Right renal pelvis (tissue), 4 donors: ENCODE measurements around the gene PPP2R5C. TPM values are rescaled to one million over a fixed set of nuclear protein-coding genes. Genes with fewer than 3 reads are reported as not detected.
"Not testable (repeated sequence)": the region's sequence is repeated elsewhere in the genome, so short reads cannot be mapped to it uniquely, and the experiment has no call there.

ENCODE experiments used
- DNase-seq, 4 donors: peaks; one replicate each; pipeline ENCODE4 v3.0.0-alpha.2; 2013; ENCODE audit warnings: low read depth in 4 of 4, low spot score in 3 of 4, missing footprints in 1 of 4
- polyA plus RNA-seq, 4 donors: library from polyadenylated mRNA; unstranded; fragments of 120-200 nt; gene quantifications; one replicate each; pipeline ENCODE4 v1.2.1, GENCODE V29; 2013; ENCODE audit not compliant: insufficient read length in 4 of 4

The PPP2R5C gene
- 100 to 1,000 TPM in 3 of 4 donors, 10 to 100 TPM in 1; 99.3 to 119 (median 117) TPM for polyA plus RNA-seq

DNA sequence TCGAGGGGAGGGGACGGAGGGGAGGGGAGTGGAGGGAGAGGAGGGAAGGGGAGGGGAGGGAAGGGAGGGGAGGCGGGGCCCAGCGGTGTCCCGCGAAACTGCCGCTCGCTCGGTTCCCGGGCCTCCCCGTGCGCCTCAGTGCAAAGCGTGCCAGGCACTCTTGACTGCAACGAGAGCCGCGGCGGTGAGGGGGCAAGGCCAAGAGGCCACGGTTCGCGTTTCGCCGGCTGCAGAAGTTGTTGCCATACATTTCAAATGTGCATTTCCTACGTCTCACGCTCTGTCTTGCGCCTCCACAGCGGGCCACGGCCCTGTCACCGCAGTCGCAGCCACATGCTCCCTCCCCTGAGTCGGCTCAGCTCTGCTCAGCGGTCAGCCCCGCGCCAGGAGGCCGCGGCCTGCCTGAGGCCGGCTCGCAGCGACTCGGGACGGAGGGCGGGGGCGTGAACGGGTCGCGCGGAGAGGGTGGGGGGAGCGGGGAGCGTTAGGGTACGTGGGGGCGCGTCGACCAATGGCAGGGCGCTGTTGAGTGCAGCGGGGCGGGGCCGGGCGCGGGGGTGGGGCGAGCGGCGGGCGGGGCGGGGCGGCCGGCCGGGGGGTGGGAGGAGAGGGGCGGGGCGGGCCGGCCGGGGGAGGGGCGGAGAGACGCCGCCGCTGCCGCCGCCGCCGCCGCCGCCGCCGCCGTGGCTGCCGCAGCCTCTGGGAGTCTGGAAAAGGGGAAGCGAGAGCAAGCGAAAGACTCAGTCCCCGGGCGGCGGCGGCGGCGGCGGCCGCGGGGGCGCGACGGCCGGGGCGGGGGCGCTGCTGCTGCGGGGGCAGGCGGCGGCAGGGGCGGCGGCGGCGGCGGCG is at the start of gene PPP2R5C:
Gene PPP2R5C (plus strand): TSS at position 678 of the 849 bp plus-strand sequence. CDS start 185 bp downstream, outside the sequence.
- DNase-seq, result peak; percentile 68 to 81 (median 75)

DNA sequence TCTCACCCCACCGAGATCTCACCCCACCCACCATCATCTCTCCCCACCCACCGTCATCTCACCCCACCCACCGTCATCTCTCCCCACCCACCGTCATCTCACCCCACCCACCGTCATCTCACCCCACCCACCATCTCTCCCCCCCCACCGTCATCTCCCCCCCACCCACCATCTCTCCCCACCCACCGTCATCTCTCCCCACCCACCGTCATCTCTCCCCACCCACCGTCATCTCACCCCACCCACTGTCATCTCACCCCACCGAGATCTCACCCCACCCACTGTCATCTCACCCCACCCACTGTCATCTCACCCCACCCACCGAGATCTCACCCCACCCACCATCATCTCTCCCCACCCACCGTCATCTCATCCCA is 49.7 kb upstream of the PPP2R5C start:
- DNase-seq, result not testable (repeated sequence)

DNA sequence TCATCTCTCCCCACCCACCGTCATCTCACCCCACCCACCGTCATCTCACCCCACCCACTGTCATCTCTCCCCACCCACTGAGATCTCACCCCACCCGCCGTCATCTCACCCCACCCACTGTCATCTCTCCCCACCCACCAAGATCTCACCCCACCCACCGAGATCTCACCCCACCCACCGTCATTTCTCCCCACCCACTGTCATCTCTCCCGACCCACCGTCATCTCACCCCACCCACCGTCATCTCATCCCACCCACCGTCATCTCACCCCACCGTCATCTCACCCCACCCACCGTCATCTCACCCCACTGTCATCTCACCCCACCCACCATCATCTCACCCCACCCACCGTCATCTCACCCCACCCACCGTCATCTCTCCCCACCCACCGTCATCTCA is 49.2 kb upstream of the PPP2R5C start:
- DNase-seq, result not testable (repeated sequence)

DNA sequence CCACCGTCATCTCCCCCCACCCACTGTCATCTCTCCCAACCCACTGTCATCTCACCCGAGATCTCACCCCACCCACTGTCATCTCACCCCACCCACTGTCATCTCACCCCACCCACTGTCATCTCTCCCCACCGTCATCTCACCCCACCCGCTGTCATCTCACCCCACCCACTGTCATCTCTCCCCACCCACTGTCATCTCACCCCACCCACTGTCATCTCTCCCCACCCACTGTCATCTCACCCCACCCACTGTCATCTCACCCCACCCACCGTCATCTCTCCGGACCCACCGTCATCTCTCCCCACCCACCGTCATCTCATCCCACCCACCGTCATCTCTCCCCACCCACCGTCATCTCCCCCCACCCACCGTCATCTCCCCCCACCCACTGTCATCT is 48.4 kb upstream of the PPP2R5C start:
- DNase-seq, result not testable (repeated sequence)

DNA sequence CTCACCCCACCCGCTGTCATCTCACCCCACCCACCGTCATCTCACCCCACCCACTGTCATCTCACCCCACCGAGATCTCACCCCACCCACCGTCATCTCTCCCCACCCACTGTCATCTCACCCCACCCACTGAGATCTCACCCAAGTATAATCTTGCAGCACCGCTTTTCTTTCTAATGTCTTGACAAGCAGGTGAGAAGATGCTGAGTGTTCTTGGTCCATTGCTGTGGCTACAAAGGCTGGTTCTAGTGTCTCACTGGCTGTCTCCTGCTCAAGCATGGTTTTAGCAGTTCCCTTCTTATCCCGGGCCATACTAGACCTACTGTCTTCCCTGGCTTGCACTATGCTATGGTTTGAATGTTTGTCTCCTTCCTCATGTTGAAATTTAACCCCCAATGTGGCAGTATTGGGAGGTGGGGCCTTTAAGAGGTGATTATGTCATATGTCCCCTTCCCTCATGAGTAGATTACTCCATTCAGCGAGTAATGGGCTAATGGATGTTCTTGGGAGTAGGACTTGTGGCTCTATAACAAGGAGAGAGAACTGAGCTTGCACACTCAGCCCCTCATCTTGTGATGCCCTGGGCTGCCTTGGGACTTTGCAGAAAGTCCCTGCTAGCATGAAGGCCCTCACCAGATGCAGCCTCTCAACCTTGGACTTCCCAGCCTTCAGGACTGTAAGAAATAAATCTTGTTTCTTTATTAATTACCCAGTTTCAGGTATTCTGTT is 47.7 kb upstream of the PPP2R5C start:
- DNase-seq, result no peak

DNA sequence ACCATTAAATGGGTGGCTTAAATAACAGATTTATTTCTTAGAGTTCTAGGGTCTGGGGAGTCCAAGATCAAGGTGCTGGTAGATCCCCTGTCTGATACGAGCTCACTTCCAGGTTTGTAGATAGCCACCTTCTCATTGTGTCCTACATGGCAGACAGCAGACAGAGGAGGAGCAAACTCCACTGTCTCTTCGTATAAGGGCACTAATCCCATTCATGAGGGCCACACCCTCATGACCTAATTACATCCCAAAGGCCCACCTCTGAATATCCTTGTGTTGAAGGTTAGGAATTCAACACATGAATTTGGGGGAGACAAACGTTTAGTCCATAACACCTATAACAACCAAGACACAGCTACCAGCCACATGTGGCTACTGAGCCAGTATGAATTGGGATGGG is 47.1 kb upstream of the PPP2R5C start:
- DNase-seq, result no peak

DNA sequence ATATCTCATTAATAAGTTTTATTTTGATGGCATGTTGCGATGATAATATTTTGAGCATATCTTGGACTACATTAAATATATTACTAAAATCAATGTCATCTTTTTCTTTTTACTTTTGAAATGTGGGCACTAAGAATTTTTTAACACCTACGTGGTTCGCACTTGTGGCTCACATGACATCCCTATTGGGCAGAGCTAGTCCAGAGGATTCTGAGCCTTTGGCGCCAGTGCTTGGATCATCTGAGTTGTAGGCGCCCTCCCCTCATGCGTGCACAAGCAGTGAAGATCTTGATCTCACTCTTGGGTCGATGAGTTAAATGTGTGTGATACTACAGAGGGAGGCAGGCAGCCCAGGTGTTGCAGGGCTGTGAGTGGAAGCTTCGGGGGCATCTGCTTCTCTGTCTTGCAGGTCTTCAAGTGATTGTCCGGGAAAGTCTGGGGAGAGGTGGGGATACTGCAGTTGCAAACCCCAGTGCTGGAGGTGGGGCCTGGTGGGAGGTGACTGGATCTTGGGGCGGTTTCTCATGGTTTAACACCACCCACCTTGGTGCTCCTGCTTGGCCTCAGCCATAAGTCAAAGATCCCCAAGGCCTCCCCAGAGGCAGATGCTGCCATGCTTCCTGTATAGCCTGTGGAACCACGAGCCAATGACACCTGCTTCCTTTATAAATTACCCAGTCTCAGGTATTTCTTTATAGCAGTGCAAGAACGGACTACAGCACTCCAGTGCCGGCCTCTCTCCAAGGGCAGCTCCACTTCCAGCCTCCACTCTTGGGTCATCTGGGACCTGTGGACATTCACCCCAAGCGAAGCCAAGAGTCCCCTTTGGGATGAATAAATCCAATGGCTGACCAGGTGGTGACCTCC is 46.1 kb upstream of the PPP2R5C start:
- DNase-seq, result no peak

DNA sequence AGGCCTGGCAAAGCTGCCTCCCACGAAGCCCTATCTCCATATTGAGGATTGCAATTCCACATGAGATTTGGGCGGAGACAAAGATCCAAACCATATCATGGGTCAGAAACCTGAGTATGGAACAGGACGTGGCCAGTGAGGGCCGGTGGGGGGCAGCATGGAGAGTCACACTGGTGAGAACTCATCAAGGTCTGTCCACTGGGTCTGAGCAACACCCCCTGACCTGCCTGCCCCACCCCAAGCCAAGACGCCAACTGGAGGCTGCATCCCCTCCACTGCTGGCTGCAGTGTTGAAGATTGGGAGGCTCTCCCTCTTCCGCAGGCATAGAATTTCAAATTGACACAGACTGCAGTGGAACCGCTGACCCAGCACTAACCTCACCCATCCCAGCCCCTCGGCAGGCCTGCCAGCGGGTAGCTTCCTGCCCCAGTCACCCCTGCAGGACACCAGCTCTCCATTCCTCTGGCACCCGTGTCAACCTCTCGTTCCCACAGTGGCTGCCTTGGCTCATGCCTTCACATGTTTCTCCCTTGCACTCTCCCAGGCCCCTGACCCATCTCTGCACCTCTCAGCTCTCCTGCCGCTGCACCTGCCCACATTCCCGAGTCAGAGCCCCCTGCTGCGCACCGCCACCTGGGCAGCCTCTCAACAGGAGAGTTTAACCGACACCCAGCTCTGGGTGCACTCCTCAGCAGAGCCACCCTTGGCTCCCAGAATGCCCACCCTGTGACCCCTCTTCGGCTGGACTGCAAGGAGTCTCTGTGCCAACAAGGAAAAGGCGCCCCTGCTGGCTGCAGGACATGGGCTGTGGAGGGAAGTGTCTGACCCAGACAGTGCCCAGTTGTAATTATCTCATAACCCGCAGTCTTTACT is 45.2 kb upstream of the PPP2R5C start:
- no peak for DNase-seq

DNA sequence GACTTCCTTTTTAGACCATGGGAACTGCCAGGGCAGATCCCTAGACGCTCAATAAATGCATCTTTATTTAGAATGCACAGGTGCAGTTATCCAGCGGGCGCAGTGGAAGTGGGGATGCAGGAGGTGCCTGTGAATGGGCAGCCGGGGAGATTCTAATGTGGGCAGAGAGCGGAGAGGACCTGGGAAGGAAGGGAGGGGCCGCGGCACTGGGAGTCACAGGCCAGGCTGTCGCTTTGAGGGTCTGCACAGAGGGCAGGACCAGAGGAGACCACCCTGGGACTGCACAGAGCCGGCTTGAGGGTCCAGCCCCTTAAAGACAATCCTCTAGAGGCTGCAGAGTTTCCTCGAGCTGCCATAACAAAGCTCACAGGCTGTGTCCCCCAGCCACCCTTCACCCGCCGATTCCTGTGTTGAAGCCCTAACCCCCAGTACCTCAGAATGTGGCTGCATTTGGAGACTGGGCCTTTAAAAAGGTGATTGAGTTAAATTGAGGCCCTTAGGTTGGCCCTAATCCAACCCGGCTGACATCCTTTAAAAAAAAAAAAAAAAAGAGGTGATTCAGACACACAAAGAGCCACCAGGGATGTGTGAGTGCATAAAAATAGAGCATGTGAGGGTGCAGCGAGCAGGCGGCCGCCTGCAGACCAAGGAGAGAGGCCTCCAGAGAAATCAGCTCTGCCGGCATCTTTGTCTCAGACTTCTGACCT is 44.4 kb upstream of the PPP2R5C start:
- no peak for DNase-seq

DNA sequence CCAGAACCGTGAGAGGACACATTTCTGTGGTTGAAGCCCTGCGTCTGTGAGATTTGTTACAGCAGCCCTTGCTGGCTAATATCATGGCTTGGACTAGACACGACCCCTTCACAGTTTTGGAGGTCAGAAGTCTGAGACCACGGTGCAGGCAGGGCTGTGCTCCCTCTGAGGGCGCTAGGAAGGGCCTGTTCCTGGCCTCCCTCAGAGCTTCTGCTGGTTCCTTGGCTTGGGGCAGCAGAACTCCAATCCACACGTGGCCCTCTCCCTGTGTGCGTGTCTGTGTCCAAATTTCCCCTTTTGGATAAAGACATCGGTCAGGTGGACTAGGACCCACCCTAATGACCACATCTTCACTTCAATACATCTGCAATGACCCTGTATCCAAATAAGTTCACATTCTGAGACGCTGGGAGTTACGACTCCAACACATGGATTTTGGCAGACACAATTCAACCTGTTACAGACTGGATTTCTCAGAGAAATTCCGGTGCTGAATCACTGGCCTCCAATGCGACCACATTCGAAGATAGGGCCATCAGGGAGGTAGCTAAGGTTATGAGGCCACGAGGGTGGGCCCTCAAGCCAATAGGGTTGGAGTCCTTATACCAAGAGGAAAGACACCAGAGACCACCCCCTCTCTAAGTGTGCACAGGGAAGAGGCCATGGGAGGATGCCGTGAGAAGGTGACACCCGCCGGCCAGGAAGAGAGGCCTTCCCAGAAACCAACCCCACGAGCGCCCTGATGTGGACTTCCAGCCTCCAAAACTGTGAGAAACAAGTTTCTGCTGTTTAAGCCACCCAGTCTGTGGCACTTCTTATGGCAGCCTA is 43.6 kb upstream of the PPP2R5C start:
- DNase-seq, result no peak

DNA sequence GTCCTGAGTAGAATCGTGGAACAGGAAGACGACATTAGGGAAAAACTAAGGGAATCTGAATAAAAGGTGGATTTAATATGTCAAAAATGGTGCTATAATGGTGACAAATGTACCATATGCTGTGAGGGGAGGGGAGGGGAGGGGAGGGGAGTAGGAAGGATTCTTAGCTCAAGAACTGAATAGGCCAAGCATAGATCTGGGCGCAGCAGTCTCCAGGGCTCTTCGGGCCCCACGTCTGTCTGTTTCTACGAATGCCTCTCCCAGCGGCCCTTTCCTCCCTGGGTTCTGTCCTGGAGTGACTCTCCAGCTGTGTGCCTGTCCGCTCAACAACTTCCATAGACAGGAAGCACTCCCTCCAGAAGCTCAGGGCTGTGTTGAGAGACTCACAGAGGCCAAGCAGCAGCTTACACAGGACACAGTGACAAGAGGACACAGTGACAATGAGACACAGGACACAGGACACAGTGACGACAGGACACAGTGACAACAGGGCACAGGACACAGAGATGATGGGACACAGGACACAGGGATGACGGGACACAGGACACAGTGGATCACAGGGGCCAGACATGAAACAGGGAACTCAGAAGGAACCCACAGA is 42.4 kb upstream of the PPP2R5C start:
- no peak for DNase-seq

DNA sequence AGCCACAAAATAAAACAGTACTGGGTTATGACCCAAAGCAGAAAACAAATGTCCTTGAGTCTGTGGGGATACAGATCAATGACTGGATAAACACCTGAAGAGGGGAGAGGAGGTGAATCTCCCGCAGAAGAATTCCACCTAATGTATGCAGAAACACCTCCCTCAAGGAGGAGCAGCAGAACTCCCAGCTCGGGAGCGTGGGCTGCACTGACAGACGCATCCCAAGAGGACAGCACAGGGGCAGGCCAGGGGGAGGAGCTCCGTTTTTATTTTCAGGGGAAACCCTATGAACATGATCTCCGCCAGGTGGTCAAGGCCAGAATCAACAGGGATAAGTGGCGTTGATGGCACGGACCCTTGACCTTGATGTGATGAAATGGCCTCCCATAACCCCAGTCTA is 41.8 kb upstream of the PPP2R5C start:
- DNase-seq, result no peak

DNA sequence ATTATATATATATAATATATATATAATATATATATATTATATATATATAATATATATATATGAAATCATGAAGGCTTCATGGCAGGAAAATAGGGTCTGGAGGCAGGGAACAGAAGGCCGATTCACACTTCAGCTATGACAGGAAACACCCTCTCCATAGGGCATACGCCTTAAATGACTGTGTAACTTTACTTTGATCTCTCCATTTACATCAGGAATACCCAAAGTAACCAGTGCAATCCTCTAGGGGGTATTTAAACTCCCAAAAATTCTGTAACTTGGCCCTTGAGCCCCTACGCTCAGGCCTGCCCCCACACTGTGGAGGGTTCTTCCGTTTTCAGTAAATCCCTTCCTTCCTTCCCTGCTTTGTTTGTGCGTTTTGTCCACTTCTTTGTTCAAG is 40.4 kb upstream of the PPP2R5C start:
- DNase-seq, result no peak

DNA sequence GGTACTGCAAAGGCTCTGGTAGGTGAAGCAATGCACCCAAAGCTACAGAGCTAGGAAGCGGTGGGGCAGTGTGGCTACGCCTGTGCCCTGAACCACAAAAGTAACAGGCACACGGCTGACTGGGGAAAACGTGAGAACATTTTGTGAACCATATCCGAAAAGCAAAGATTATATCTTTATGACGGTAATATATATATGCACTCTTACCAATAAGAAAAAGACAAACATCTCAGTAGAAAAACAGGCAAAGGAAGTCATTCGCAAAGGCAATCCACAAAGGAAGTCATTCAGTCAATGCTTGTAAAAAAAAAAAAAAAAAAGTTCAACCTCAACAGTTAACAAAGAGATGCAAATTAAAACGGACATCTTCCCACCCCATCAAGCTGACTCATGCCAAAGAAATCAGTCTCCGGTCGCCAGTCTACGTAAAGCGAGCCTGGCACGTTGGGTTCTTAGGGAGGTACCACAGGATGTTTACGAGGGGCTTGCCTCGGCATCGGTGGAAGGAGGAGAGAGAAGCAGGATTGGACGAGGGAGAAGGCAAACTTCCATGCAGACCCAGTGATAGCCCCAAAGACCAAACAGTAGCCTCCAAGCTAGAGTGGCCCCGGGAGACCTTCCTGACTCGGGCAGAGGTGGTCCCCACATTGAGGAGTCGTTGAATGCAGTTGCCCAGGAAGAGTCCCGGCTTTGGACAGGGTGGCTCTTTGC is 39.4 kb upstream of the PPP2R5C start:
- DNase-seq, result no peak

DNA sequence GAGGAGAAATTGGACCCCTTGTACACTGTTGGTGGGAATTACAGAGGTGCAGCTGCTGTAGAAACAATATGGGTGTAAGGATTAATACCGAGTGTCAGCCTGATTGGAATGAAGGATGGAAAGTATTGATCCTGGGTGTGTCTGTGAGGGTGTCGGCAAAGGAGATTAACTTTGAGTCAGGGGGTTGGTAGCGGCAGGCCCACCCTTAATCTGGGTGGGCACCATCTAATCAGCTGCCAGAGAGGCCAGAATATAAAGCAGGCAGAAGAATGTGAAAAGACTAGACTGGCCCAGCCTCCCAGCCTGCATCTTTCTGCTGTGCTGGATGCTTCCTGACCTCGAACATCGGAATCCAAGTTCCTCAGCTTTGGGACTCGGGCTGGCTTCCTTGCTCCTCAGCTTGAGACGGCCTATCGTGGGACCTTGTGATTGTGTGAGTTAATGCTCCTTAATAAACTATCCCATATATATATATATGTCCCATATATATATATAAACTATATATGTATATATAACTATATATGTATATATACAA is 38.4 kb upstream of the PPP2R5C start:
- no peak for DNase-seq

DNA sequence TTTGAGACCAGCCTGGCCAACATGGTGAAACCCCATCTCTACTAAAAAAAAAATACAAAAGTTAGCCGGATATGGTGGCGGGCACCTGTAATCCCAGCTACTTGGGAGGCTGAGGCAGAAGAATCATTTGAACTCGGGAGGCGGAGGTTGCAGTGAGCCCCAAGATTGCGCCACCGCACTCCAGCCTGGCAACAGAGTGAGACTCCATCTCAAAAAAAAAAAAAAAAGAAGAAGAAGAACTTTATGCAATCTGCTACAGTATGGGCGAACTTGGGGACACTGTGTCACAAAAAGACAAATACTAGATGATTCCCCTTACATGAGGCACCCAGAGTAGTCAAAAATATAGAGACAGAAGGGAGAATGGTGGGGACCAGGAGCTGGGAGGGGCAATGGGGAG is 35.9 kb upstream of the PPP2R5C start:
- DNase-seq, result not testable (repeated sequence)

DNA sequence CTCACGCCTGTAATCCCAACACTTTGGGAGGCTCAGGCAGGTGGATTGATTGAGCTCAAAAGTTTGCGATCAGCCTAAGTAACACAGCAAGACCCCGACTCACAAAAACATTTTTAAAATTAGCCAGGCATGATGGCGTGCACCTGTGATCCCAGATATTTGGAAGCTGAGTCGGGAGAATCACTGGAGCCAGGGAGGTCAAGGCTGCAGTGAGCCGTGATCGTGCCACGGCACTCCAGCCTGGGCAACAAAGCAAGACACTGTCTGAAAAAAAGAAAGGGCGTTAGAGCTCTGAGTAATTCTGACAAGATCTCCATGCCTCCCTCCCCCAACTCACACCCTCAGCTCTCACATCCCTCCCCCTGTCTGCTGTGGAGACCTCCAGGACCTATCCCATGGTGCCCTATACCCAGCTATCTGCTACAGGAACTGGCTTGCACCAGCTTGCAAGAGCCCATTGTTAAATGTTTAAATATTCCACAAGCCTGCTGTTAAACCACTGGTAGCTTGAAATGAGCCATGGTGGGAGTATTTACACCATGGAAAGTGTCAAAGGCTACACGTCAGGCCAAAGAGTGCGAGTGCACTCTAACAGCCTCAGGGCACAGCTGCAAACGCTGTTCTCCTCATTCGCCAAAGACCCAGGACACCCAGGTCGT is 35.1 kb upstream of the PPP2R5C start:
- DNase-seq, result no peak
